ENCODE data around the gene PRR23E.

Gene PRR23E

DNA sequence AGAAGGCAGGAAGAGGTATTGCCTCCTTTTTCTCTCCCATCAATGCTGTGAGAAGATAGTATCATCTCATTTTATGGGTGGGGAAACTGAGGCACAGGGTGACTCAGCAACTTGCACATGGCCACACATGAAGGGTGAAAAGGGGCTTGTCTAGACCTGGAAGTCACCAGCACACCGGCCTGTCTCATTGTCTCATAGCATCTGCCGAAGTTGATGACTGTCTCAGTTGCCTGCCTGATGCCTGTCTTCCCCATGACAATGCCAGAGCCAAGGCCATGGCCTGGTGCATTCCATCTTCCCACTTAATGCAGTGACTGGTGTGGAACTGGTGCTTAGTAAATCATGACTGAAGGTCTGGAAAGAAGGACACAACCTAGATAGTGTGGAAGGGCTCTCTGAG, 27.9 kb upstream of the PRR23E start:
- no peak for DNase-seq

DNA sequence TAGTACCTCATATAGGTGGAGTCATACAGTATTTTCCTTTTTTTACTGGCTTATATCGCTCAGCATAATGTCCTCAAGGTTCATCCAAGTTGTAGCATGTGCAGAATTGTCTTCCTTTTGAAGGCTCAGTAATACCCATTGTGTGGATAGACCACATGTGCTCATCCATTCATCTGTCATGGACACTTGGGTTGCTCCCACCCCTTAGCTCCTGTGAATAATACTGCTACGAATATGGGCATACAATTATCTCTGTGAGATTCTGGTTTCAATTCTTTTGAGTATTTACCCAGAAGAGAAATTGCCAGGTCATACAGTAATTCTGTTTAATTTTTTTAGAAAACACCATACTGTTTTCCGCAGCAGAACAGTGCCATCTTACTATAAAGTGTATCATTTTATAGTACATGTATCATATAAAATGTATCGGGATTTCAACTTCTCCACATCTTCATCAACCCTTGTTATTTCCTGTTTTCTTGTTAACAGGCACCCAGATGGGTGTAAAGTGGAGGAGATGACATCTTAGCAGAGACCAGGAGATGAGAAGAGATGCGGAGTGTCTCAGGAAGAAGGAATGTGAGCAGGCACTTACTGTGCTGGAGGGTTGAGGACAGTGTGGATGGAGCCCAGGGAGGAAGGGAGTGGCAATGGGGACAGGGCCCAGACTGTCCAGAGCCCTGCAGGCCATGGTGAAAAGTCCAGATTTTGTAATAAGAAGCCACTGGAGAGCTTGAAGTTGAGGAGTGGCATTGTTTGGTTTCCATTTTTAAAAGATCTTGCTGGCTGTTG, 27.0 kb upstream of the PRR23E start:
- no peak for DNase-seq

DNA sequence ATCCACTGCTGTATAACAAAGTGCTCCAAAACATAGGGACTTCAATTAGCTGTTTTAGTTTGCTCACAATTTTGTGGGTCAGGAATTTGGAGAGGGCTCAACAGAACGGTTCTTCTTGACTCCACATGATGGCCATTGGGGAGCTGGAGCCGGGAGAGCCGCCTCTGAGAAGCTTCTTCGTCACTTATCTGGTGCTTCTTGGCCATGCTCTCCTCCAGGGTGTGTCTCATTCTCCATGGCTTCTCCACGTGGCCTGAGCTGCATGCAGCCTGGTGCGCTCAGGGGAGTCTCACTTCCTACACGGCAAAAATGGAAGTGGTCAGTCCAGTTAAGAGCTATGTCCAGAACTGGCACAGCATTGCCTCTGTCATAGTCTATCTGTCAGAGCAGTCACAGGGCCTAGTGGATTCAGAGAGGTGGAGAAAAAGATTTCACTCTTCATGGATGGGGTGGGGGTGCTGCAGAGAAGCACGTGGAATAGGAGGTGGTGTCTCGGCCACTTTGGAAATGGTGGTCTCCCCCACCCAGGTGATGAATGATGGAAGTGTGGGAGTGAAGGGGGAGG, 26.3 kb upstream of the PRR23E start:
- no peak for DNase-seq

DNA sequence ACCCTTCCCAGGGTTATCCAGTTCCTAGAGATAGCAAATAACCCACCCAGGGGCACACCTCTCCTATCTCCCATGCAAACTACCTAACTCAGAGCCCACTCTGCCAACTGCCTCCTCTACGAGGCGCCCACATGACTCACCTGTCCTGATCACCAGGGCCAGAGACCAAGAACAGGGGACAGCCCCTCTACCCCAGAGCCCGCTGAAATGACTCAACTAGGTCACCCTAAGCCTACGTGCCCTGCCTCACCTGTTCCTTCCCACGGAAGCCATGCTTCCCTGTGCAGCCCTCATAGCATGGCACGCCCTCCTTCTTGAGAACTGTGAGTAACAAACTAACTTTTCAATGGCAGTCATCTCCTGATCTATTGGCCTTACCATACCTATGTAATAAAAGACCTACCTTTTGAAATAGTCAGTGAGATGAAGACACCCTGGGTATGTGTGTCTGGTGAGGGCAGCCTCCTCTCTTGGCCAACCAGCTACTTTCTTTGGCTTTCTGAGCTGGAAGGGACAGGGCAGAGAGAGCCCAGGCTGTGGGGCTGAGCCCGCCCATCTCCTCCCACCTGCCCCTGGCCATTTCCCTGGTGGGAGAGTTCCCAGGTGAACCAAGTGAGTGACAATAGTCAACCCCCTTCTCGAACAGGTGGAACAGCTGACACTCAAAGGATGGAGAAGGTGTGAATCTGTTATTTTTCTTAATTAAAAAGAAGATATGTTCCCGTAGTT, 25.5 kb upstream of the PRR23E start:
- DNase-seq: no peak

DNA sequence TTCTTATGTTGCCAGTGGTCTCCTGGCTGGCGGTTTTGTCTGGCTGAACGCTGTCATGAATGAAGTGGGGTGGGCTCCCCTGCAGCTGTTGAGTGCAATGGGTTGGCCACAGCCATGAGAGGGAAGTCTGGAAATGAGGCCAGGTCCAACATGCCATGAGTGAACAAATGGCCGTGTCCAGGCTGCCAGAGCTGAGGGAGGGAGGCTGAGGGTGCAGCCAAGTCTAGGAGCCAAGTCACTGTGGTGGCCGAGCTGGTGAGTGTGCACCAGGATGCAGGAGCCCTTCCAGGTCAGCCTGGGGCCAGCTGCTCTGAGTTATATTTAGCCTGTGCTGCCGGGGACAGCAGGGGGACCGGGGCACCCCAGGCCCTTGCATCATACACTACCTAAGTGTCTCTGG, 24.7 kb upstream of the PRR23E start:
- no peak for DNase-seq

DNA sequence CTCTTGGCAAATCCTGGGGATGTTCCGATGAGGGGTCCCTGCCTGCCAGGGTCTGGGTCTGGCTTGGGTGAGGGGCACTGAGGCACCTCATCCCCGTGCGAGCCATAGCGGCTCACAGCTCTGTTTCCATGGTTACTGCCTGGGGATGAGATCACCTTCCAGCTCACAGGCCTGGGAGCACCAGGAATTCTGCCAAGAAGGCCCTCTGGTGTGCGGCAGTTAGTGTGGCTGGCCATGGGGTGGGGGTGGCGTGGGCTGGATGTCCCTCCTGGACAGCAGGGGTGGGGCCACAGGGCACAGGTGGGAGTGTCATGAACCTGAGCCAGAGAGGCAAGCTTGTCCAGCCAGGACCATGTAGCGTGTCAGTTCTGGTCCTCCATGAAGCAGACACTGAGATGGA, 22.1 kb upstream of the PRR23E start:
- peak; percentile 81 for DNase-seq

DNA sequence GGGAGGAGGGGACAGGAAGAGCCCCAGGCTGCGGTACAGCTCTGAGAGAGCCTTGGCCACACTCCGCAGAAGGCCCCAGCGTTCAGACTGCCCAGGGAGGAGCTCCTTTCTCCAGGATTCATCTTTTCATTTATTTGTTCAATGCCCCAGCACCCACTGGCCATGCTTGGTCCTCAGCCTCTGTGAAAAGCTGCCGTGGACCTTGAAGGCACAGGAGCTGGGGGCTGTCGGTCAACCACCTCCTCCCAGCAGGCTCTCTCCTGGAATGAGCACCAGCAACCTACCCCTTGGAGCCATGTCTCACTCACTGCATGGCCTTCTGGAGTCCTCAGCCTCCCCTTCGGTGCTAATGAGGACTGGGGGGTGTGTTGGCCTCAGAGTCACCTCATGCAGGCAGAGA, 21.6 kb upstream of the PRR23E start:
- no peak for DNase-seq

DNA sequence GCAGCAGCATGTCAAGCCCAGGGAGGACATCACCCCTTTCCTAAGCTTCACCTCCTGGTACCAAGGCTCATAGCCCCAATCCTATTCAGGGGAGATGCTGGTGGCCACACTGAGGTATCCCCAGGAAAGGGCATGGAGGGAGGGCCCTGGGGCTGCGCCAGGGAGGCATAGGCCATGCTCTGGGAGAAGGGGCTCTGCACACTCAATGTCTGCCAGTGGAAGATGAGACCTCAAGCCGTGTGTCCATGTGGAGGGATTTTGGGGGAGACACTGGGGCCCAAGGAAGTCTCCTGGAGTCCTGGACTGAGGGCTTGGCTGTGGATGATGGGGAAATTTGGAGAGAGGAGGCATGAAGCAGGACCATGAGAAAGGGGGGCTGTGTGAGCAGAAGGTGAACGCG, 21.2 kb upstream of the PRR23E start:
- DNase-seq: no peak

DNA sequence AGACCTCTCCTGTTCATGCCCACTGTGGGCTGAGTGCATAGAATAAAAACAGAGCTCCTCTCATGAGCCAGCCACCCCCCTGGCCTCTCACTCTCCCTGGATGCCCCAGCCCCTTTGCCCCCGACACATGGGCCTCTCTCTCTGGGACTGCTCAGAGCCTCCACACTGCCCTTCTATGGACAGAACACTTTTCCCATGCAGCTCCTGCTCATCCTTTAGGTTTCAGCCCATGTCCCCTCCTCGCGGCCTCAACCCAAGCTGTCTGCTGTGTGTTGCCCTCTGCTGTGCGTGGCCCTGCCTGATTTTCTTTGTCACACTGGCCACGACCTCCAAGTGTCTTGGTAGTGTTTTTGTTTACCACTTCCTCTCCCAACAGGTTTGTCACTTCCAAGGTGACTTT, 20.7 kb upstream of the PRR23E start:
- DNase-seq: no peak

DNA sequence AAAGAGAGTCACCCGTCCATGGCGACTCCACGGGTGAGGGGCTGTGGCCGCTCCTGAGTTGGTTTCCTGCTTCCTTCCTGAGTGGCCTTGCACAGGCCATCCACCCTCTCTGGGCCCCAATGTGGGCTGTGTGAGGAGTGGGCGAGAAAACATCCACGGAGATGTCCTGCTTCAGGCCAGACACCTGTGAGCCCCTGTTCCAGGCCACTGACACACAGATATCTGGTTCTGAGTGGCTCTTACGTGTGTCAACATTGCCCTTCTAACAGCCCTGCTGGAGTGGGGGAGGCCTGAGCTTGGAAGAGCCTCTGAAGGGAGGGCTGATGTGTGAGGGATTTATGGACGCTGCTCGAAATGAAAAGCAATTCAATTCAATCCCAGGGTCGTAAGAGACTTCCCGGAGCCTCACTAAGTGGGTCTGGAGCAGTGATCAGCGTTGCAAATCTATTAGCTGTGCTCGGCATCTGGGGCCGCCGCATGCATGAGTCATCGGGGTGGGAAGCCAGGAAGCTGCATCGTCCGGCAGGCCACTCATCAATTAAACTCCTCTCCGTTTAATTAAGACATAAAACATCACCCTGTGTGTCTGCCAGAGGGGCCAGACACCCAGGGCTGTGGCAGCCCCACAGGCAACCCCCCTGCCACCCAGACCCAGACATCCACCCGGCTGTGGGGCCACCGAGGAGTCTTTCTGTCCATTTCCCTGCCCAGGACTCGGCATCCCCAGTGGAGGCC, 20.0 kb upstream of the PRR23E start:
- peak; percentile 95 for DNase-seq

DNA sequence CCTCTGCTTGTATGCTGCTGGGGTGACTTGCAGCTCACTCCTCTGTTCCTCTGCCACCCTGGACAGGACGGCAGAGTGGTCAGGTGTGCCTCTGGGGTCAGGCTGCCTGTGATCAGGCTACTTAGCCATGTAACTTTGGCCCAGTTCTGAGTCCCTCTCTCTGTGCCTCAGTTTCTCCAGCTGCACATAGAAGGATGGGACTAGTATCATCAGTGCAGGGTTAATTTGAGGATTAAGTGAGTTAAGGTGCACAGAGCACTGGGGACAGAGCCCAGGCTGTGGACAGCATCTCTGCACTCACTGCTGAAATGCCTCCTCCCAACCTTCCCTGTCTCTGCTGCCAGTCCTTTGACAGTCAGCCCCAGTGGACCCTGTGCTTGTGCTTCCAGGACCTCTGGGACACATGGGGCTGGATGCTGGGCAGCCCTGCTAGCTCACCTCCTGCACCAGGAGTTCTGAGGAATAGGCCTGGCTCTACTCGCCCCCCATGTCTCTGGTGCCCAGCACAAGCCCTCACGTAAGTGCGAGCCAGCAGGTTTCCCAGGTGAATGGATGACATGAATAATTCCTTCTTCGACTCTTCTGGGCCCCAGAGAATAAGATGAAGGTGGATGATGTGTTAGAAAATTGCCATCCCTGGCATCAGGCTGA, 19.3 kb upstream of the PRR23E start:
- DNase-seq: no peak

DNA sequence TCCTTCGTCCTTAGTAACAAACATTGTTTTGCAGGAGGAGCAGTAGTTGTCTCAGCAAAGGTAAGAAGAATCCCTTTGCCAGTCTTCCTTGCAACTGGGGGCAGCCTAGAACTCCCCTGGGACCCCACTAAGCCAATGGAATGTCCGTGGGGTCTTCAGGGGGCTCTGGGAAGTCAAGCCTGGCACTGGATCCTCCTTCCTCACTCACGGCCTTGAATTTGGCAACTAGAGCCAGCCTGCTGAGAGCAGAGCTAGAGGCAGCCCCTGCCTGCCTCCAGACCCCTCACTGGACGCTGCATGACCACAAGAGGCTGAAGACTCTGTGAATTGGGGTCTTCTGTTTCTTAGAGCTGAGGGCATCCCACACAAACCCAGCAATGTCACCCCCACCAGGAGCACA, 18.6 kb upstream of the PRR23E start:
- DNase-seq: no peak

DNA sequence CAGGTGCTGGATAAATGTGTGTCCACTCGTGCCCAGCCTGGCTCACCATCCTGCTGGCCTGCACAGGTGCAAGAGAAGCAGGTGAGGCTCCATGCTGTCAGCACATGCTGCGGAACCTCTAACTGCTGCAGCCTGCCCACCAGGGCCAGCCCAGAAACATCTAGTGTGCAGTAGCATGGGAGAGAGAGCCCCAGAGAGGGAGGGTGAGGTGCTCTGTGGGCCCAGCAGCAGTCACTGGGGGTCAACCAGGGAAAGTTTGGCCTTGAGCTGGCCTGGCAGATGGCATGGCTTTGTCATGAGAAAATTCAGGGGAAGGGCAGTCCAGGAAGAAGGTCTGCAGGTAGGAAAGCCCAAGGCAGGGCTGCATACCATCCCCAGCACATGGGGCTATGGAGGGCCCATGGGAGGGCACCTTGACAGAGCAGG, 18.2 kb upstream of the PRR23E start:
- DNase-seq: no peak

DNA sequence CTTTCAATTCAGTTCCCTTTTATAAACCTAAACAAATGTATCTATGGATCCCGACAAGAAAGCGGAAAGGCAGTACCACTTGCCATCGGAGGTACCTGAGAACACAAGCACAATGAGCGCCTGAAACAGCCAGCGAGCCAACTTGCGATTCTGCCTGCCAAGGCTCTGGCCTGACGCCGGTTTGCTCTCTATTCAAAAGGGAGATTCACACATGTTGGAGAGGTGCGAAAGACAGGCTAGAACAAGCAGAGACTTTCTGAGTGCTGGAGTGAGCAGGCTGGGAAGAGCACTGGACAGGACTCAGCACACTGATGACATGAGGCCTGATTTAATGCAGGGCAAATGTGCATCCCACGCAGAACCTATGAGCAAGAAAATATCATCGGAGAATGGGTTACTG, 17.7 kb upstream of the PRR23E start:
- DNase-seq: no peak

DNA sequence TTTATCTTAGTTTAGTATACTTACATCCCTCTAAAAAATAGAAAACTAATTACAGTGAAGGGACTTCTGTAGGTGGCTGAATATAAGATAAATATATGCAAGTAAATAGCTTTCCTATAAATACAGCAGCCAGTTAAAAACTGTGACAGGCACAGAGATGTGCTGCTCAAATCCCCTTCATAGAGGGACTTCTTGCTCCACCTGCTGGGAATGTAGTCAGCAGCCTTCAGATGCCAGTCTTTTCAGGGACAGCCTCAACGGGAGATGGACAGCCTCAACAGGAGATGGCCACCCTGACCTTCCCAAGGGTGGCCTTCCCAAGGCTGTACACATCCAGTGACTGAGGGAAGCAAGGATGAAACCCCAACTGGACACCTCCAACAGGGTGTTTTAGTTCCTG, 15.7 kb upstream of the PRR23E start:
- no peak for DNase-seq

DNA sequence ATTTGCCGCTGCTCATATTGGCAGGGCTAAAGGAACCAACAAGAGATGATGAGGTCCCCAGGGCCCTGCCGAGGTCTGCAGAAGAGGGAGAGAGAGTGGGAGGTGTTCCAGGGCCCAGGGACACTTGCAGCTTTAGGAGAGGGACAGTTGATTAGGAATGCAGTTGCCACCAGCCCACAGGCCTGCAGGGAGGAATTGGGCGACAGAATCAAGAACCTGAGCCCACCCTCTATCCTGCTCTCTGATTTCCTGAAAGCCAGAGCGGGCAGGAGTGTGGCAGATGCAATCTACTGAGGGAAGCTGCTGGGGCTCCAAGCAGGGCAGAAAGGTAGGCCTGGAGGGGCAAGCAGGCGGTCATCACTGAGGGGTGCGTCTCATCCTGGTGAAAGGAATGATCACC, 12.1 kb upstream of the PRR23E start:
- no peak for DNase-seq

DNA sequence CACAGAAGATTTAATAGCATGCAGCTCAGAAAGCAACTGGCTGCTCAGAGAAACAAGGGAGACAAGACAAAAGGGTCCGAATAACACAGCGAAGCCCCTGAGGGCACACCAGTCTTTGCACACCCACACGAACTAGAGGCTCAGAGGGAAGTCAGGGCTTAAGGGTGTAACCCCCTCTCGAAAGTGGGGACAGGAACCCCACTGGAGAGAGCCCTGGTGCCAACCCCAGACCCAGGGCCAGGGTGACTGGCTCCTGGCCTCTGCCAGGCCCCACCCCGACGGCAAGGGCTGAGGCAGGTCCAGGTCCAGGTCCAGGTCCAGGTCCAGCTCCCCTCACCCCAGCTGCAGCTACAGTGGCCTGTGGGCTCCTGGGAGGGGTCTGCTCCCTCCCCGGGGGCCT, 10.5 kb upstream of the PRR23E start:
- DNase-seq: no peak

DNA sequence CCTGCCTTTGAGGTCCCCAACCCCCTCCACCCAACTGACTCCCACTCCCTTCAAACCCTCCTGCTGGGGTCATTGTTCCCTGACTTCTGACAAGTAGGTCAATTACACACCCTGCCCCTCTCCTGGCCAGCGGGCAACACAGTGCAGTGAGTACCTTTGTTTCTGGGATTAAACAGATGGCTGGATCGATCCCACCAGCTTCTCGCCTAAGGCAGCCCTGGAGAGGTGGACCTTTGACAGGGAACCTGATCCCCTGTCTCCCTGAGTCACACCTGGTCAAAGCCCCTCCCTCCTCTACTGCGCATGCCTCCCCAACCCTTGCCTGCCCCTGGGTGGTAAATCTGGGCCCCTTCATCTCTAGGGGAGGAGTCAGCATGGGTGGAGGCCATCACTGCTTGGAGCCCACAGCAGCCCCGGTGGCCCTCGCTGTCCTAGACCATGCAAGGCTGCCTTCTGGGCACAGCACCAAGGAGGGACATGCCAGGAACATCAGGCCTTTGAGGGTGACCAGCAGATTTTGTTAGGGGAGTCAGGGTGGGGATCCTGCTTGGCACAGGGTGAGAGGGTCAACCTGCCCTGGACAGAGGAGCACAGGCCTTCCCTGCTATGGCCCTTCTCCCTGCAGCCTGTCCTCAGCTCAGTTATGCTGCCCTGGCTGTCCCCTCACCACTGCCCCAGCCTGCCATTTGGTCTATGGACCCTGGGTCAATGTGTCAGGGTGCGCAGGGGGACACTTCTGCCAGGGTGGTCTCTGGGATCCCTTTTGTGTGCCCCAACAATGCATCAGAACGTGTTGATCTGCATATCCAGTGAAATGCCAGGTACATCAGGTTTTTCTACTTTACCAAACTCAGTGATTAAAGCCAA, 9.8 kb upstream of the PRR23E start:
- no peak for DNase-seq

DNA sequence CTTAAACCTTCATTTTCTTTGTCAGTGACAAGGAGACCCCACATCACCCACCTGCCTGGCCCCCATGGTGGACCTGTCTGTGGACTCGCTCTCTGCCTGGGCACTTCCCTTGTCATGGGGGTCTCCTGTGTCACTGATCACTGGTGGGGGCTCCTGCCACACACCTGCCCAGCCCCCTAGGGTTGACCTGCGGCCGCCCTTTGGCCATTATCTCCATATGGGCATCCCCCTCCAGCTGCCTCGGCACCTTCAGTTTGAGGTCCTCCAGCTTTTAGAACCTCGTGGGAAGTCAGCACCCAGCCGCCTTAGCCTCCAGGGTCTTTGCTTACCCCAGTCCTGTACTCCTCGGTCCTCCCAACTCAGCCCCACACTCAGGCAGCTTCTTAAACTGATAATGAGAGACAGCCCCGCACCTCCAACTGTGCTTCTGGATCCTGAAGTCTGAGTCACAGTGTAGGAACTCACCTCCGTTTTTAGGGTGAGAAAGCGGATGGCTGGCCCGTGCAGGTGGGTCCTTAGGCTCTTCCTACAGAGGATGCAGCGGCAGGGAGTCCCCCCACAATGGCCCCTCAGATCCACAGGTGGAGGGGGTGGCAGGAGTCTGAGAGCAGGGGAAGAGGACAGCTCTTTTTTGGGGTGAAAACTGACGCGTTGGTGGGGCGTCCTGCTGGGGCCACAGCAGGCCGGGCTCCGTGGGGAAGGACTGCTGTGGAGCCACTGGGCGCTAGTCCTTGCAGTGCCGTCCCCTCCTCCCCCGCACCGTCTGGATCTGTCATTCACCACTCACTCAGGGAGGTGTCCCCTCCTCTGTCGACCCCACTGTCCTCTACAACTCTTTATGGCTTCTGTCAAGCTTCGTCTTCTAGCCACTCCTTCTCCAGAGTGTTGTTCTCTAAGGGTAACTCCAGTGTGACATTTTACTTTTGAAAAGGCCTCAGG, 8.7 kb upstream of the PRR23E start:
- no peak for DNase-seq

DNA sequence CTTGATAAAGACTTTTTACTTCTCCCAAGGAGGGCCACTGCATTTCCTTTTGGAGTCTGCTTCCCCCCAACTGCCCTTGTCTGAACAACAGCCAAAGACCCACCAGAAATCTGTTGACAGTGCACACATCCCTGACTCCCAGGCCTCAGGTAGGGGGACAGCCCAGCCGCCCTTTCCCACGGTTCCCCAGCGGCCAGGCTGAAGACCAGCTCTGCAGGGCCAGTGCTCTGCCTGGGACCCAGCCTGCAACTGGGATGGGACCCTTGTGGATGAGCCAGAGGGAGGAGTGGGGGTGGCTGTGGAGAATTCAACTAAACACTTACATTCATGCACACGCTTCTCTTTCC, 8.1 kb upstream of the PRR23E start:
- DNase-seq: no peak

DNA sequence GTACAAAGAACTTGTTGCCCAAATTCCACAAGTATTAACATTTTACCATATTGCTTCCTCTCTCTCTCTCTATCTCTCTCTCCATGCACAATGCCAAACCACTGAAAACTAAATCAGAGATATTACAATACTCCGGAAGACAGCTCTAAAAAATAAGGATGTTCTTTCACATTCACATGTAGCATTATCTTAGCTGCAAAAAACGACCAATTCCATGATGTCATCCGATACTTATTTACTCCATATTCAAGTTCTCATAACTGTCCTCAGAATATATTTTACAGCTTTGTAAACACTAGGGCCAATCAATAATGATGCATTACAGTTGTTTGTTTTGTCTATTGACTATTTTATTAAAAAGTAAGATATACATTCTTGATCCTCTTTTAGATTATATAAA, 7.7 kb upstream of the PRR23E start:
- DNase-seq: no peak
